Liver (tissue), 9 donors: ENCODE measurements around the gene C19orf33. TPM values are rescaled to one million over a fixed set of nuclear protein-coding genes. Genes with fewer than 3 reads are reported as not detected.

Experiments
- DNase-seq: peaks from one replicate; pipeline ENCODE4 v3.0.0-alpha.2; 2017; ENCODE audit warnings: low spot score
- H3K27ac ChIP-seq, 2 donors: one replicate each; pipeline ENCODE4 v1.7.0; 2013; ENCODE audit warnings: inconsistent platforms in 2 of 2, low read length in 2 of 2, control low read depth in 1 of 2, low read depth in 1 of 2, mild to moderate bottlenecking in 1 of 2
- H3K27me3 ChIP-seq, 4 donors: one replicate each; pipeline versions ENCODE4 v1.6.1 to v1.7.0; 2013; ENCODE audit warnings: low read length in 3 of 4, inconsistent platforms in 1 of 4, mild to moderate bottlenecking in 1 of 4, moderate library complexity in 1 of 4; ENCODE audit not compliant: control insufficient read depth in 4 of 4, insufficient read depth in 4 of 4
- H3K36me3 ChIP-seq, 4 donors: one replicate each; pipeline versions ENCODE4 v1.6.1 to v1.7.0; 2013; ENCODE audit warnings: low read length in 3 of 4, mild to moderate bottlenecking in 3 of 4, low read depth in 1 of 4, moderate library complexity in 1 of 4; ENCODE audit not compliant: control insufficient read depth in 4 of 4, insufficient read depth in 3 of 4
- H3K4me1 ChIP-seq, 4 donors: one replicate each; pipeline versions ENCODE4 v1.6.1 to v1.7.0; 2013; ENCODE audit warnings: low read length in 3 of 4, mild to moderate bottlenecking in 3 of 4, moderate library complexity in 1 of 4; ENCODE audit not compliant: control insufficient read depth in 4 of 4, insufficient read depth in 4 of 4
- H3K4me3 ChIP-seq, 3 donors: one replicate each; pipeline versions ENCODE4 v1.6.1 to v1.7.0; 2013; ENCODE audit warnings: low read length in 3 of 3, control low read depth in 1 of 3, low read depth in 1 of 3, mild to moderate bottlenecking in 1 of 3
- H3K9ac ChIP-seq, 2 donors: one replicate each; pipeline ENCODE4 v1.7.0; 2013; ENCODE audit warnings: low read length in 2 of 2, mild to moderate bottlenecking in 2 of 2, moderate library complexity in 2 of 2, control low read depth in 1 of 2, low read depth in 1 of 2
- H3K9me3 ChIP-seq, 4 donors: one replicate each; pipeline versions ENCODE4 v1.6.1 to v1.7.0; 2013; ENCODE audit warnings: low read length in 3 of 4; ENCODE audit not compliant: control insufficient read depth in 4 of 4
- CTCF ChIP-seq: fragments of 150-350 bp; IDR thresholded peaks from 2 replicates; pipeline ENCODE4 v1.5.1; 2017; ENCODE audit warnings: improper control_type of control experiment, low read depth, low read length; ENCODE audit not compliant: missing input control
- EGR1 ChIP-seq, 2 donors: IDR thresholded peaks; 2 replicates each; pipeline ENCODE4 v1.6.1; 2016 to 2018; ENCODE audit warnings: antibody characterized with exemption in 2 of 2, low read depth in 2 of 2
- FOXA1 ChIP-seq: IDR thresholded peaks from 2 replicates; pipeline ENCODE4 v1.6.1; 2016; ENCODE audit warnings: antibody characterized with exemption
- MAX ChIP-seq: IDR thresholded peaks from 2 replicates; pipeline ENCODE4 v1.6.1; 2016; ENCODE audit warnings: antibody characterized with exemption
- NR2F2 ChIP-seq: IDR thresholded peaks from 2 replicates; pipeline ENCODE4 v1.6.1; 2016; ENCODE audit warnings: antibody characterized with exemption
- RAD21 ChIP-seq, 2 donors: IDR thresholded peaks; 2 replicates each; pipeline ENCODE4 v1.6.1; 2016; ENCODE audit warnings: antibody characterized with exemption in 2 of 2, mild to moderate bottlenecking in 2 of 2
- SP1 ChIP-seq: IDR thresholded peaks from 2 replicates; pipeline ENCODE4 v1.6.1; 2018; ENCODE audit warnings: antibody characterized with exemption, mild to moderate bottlenecking
- WGBS: extraction: QIAGEN DNeasy Blood & Tissue Kit; methylation state at CpG from one replicate; pipeline ENCODE4 v1.1.7; 2013; 5-methylcytosine and 5-hydroxymethylcytosine counted together
- polyA plus RNA-seq, 2 donors: library from polyadenylated mRNA; stranded (reverse) in 1 of 2; unstranded in 1 of 2; fragments of 200-250 nt in 1 of 2; fragments of >200 nt in 1 of 2; fragmentation: Nextera tagmentation in 1 of 2; extraction: Ambion mirVana in 1 of 2; gene quantifications; one replicate each; pipeline versions ENCODE4 v1.2.1 to v1.2.3, GENCODE V29; 2013 to 2015
- total RNA-seq, 2 donors: library from RNA; depleted of rRNA; stranded (reverse); fragments of >200 nt; gene quantifications; one replicate each; pipeline ENCODE4 v1.2.3, GENCODE V29; 2014
- donor health status: healthy.
- donor health status: healthy.
- donor health status: healthy.
- donor health status: healthy.
- donor health status: healthy.

C19orf33 gene
- total and polyA plus RNA-seq, 4 donors: 0.36 to 1.6 TPM; not detected in 2

- TF ChIP-seq RAD21 (IDR thresholded peaks at IDR 0.05): no peak
- Histone ChIP-seq H3K4me1 (peaks cover 0 to 21% (median 12%) of the 10 kb centered on the region in 4 donors), H3K9ac (peak overlapping the region in 1 of 2 donors; percentile 45), H3K27me3 (no peaks in the 10 kb centered on the region), H3K9me3 (no peaks in the 10 kb centered on the region), H3K27ac (peak overlapping the region; percentile 66 to 83), H3K36me3 (no peaks in the 10 kb centered on the region), H3K4me3 (peak overlapping the region in 2 of 3 donors; percentile 35 to 66)
- WGBS: 33% methylated on average over 8 of the region's 8 CpGs
- no peak for DNase-seq
Measured at GRCh38 chr19:38316477-38317067, 12.5 kb downstream of the C19orf33 start.

DNA sequence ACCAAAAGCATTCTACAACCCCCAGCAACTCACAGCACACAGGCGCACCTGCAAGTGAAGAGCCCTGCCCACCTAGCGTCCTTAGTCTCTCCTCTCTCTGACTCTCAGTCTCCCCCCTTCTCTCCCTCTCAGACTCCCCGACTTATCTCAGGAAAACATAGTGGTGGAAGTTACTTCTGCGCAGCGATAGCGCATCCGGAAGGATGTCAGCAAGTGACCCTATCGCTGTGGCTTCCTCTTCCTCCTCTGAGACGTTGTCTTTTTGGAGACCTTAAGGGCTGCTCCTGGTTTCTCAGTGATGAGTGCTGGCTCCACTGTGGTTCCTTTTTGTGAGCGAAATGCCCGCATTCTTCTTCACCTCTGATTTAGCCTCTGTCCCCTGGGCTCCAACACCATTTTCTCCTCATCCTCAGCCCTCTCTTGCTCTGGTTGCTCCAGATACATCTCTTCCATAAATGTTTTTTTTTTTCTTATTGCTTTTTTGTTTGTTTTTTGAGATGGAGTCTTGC is 13.1 kb downstream of the C19orf33 start:
- peak; percentile 66 for DNase-seq
- Histone ChIP-seq H3K4me1 (peaks cover 0 to 21% (median 12%) of the 10 kb centered on the region in 4 donors), H3K9ac (no peak overlapping the region), H3K36me3 (no peaks in the 10 kb centered on the region), H3K9me3 (no peaks in the 10 kb centered on the region), H3K27ac (peak overlapping the region; percentile 66 to 83), H3K27me3 (no peaks in the 10 kb centered on the region), H3K4me3 (no peak overlapping the region)
- 57% methylated on average over 11 of the region's 11 CpGs for WGBS
- TF ChIP-seq FOXA1: no peak
- TF ChIP-seq NR2F2: peak; percentile 83
- TF ChIP-seq CTCF: no peak
- peak; percentile 15 for TF ChIP-seq SP1
- peak in 1 of 2 donors; percentile 15 for TF ChIP-seq EGR1 (IDR thresholded peaks at IDR 0.05; ENCODE audit: low read depth in 2 of 2)
- peak; percentile 27 for TF ChIP-seq MAX

GRCh38 chr19:38318660-38319059 is 14.6 kb downstream of the C19orf33 start:
- Histone ChIP-seq H3K9ac (peak overlapping the region in 1 of 2 donors; percentile 14), H3K9me3 (no peaks in the 10 kb centered on the region), H3K27me3 (no peaks in the 10 kb centered on the region), H3K27ac (peak overlapping the region; percentile 72 to 82), H3K4me1 (peaks cover 0 to 20% (median 12%) of the 10 kb centered on the region in 4 donors), H3K4me3 (no peak overlapping the region), H3K36me3 (no peaks in the 10 kb centered on the region)
- WGBS: 68% methylated on average over 6 of the region's 6 CpGs
- TF ChIP-seq CTCF: no peak
- peak; percentile 65 for TF ChIP-seq NR2F2
- DNase-seq: no peak
